GM21390 (cell line): ENCODE results near the gene TIMM8A.
"Not testable (repeated sequence)": the region's sequence is repeated elsewhere in the genome, so short reads cannot be mapped to it uniquely, and the experiment has no call there.

ENCODE experiments used
- ATAC-seq: cut with Tn5 transposase; IDR thresholded peaks from one replicate; pipeline ENCODE4 v1.9.1; 2021; ENCODE audit not compliant: unreplicated experiment

Gene TIMM8A

DNA sequence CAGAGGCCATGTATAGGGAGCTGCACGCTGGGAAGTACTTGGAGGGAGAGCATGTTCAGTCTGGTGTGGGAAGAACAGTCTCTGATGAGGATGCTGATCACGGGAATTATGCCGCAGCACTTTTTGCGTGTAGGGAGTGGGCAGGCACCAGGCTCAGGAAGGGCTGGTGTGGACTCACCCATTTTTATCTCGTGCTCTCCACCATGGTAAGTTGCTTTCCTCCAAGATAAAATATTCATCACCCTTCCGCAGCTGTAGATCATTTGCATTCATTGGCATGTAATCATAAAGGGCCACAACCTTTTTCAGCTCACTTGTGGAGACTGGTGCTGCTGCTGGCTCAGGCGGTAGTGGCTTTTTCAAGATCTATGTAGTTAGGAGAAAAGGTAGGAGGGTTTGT is 11.8 kb upstream of the TIMM8A start:
- ATAC-seq: no peak

DNA sequence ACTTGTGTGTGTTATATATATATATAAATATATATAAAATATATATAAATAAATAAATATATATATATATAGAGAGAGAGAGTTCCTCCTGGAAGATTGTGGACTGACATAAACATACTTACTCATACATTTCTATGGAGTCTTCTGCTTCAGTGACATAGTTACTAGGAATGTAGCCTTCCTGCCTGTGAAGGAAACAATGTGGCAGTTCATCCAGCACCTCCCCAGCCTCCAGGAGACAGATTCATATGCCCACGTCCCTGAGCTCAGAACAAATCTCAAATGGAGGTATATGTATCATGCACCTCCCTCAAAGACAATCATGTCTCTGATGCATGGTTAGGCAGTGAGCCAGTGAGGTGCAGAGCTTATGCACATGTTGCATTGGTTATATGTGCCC is 11.4 kb upstream of the TIMM8A start:
- ATAC-seq: no peak

DNA sequence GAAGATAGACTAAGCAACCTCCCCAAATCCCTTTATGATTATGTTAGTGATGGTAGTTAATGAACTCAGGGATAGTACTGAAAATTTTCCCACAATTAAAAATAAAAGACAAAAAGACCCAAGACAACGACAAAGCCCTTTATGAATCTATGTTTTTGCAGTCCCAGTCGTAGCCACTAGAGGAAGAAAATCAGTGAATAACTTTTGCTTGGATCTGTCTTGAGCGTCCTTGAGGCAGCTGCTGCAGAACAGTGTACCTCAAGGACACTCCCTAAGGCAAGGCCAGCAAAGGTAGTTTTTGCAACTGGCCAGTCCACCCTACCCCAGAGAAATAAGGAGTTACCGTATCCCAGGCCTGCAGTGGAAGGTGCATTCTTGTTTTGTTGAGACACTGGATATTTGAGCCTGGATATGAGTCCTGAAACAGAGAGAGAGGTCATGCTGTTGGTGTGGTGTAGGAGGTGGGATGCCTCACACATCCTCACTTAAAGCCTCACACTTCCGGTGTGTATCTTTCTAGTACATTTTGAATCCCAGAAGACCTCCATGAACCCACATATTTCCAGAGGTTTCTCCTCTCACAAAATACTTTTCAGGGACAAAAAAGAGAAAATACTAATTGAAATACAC is 8.7 kb upstream of the TIMM8A start:
- no peak for ATAC-seq

DNA sequence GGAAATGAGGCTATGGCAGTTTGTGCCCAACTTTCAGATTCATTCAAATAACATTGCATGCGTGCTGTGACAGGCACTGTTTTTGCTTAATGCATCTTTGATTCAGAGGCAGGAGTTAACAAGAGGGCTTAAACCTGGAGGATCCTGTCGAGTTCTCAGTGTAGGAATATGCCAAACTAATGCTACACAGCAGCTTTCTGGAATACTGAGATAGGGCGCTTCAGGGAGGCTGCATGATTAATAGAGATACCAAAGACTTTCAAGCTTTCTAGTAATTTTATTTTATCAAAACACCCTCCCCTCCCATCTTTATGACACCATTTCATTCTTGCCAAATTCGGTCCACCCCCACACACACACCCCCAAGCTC is 636 bp upstream of the TIMM8A start:
- no peak for ATAC-seq

DNA sequence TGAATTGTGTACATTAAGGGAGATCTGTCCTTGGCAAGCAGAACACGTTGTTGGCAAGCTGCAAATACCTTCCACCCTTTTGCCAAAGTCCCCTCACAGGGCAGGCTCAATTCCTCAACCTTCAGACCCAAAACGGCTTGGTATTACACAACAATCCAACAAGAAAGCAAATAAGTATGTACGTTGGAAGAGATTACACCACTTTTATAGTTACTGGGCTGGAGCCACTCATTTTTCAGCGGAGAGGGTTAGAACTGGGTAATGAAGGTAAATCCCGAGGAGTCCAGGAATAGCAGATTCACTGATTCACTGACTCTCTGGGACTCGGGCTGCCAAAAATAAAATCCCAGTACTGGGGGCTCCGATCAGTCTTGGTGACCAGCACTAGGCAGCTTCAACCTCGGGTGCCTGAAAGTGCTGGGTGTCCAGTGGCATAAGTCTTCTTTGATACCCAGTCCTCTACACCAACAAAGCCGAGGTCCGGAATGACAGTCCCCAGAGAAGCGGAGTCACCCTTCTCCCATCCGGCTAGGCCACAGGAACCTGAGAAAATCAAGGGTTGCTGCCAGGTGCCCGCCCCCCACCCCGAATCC is 587 bp downstream of the TIMM8A start:
- ATAC-seq: peak; percentile 7

DNA sequence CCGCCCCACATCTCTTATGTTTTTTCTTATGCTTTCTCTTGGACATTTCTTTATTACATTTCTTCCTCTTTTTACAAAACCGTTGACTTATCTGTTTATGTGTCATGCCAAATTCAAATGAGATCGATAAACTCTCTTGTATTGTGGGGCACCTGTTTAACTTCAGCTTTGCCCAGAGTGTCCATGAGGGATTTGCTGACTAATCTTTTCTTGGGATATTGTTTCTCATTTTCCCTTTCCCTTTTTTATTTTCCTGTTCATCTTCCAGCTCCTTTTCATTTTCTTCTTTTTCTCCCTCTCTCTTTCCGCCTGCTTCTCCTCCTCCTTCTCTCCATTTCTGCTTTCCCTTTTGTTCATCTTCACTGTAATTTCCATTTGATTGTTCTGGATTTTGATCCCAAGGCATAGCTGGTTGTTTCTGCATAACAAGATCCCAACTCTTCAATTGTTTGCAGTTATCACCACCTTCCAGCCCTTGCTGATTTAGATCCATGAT is 10.7 kb downstream of the TIMM8A start:
- ATAC-seq: no peak

DNA sequence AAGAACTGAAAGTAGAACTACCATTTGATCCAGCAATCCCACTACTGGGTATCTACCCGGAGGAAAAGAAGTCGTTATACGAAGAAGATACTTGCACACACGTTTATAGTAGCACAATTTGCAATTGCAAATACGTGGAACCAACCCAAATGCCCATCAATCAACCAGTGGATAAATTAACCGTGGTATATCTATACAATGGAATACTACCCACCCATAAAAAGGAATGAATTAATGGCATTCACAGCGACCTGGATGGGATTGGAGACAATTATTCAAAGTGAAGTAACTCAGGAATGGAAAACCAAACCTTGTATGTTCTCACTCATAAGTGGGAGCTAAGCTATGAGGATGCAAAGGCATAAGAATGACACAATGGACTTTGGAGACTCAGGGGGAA is 14.2 kb downstream of the TIMM8A start:
- not testable (repeated sequence) for ATAC-seq

DNA sequence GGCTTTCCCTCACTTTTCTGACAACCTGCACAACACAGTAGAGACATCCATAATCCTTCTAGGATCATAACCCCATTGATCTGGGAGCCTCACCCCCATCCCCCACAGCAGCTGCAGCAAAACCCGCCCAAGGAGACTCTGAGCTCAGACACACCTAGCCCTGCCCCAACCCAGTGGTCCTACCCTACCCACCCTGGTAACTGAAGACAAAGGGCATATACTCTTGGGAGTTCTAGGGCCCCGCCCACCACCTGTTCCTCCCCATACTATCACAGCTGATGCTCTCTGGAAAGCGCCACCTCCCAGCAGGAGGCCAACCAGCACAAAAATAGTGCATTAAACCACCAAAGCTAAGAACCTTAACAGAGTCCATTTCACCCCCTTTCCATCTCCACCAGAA is 21.9 kb downstream of the TIMM8A start:
- ATAC-seq: not testable (repeated sequence)

DNA sequence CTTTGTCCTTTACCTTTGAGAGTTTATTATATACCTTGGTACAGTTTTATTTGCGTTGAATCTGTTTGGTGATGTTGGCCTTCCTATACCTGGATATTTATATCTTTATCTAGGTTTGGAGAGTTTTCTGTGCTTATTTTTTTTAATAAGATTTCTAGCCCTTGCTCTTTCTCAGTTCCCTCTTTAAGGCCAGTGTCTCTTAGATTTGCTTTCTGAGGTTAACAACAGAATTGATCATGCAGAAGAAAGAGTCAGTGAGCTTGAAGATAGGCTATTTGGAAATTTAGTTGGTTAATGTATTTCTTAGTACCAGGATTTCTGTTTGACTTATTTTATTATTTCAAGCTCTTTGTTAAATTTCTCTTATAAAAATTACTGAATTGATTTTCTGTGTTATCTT is 44.8 kb downstream of the TIMM8A start:
- ATAC-seq: no peak
